Stimulated activated naive CD8-positive, alpha-beta T cell treated with anti-CD3 and anti-CD28 coated beads, Interleukin-15, amount 100 ng/mL, for 72 hours (primary cell): Measurements from ENCODE around the gene ORMDL1.
"Not testable (repeated sequence)": the region's sequence is repeated elsewhere in the genome, so short reads cannot be mapped to it uniquely, and the experiment has no call there.

ENCODE experiments used
- ATAC-seq: fragments of 150-1000 bp; cut with Tn5 transposase; 2 replicates; pipeline ENCODE4 v1.10.0; 2021; ENCODE audit warnings: mild to moderate bottlenecking, moderate library complexity
- DNase-seq, 2 donors: peaks; one replicate each; pipeline ENCODE4 v3.0.0; 2021 to 2022
- H3K27ac Mint-ChIP-seq, 2 donors: one replicate each; pipeline ENCODE4 v1.8.0; 2022; ENCODE audit warnings: mild to moderate bottlenecking in 2 of 2, mixed read lengths in 2 of 2, moderate library complexity in 2 of 2
- H3K27me3 Mint-ChIP-seq: one replicate; pipeline ENCODE4 v1.8.0; 2022; ENCODE audit warnings: mixed read lengths
- H3K4me1 Mint-ChIP-seq: one replicate; pipeline ENCODE4 v1.8.0; 2022; ENCODE audit warnings: mild to moderate bottlenecking, mixed read lengths
- H3K4me3 Mint-ChIP-seq, 2 donors: one replicate each; pipeline ENCODE4 v1.8.0; 2022; ENCODE audit warnings: mild to moderate bottlenecking in 2 of 2, mixed read lengths in 2 of 2, moderate library complexity in 1 of 2
- H3K9me3 Mint-ChIP-seq, 2 donors: one replicate each; pipeline ENCODE4 v1.8.0; 2022; ENCODE audit warnings: mixed read lengths in 2 of 2

The ORMDL1 gene

DNA sequence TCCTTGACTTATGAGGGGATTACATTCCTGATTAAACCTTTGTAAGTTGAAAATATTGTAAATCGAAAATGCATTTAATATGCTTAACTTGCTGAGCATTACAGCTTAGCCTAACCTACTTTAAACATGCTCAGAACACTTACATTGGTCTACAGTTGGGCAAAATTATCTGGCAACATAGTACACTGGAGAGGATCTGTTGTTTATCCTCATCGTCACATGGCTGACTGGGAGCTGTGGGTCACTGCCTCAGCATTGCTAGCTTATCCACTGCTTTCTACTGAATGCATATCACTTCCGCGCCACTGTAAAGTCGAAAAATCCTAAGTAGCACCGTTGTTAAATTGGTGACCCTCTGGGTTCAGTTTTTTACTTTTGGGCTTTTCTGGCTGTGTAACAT is 13.8 kb upstream of the ORMDL1 start:
- DNase-seq (no peak), ATAC-seq (no peak)
- Mint-ChIP-seq H3K27me3 (no peaks in the 10 kb centered on the region), H3K4me1 (no peaks in the 10 kb centered on the region), H3K4me3 (no peak overlapping the region), H3K9me3 (no peaks in the 10 kb centered on the region), H3K27ac (no peak overlapping the region)

DNA sequence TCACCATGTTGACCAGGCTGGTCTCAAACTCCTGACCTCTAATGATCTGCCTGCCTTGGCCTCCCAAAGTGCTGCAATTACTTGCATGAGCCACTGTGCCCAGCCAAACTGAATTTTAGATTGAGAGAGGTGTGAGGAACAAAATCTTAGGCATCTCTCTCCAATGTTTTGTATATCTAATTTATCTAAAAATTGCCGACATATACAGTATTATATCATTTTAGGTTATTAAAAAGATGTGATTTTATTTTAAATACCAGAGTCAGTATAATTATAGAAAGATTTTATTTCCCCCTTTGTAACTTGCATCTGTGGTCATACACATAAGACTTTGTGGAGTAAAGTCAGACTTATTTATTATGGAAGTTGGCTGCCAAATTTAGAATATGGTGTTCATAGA is 10.2 kb upstream of the ORMDL1 start:
- Mint-ChIP-seq H3K4me1 (peaks cover 14% of the 10 kb centered on the region), H3K27me3 (no peaks in the 10 kb centered on the region), H3K9me3 (no peaks in the 10 kb centered on the region), H3K27ac (no peak overlapping the region), H3K4me3 (no peak overlapping the region)
- no peak for ATAC-seq
- no peak for DNase-seq

- Mint-ChIP-seq H3K27me3 (no peaks in the 10 kb centered on the region), H3K9me3 (no peaks in the 10 kb centered on the region), H3K4me1 (peaks cover 27% of the 10 kb centered on the region), H3K27ac (no peak overlapping the region), H3K4me3 (no peak overlapping the region)
- DNase-seq (no peak), ATAC-seq (no peak)
Observed at GRCh38 chr2:189791338-189792042, 7.4 kb upstream of the ORMDL1 start.

- peak overlapping the region; percentile 91 to 97 for H3K27ac Mint-ChIP-seq
- DNase-seq (no peak), ATAC-seq (peak; percentile 3)
- peaks cover 69% of the 10 kb centered on the region for H3K4me1 Mint-ChIP-seq
- H3K4me3 Mint-ChIP-seq: peak overlapping the region; percentile 85 to 90
- no peaks in the 10 kb centered on the region for H3K27me3 Mint-ChIP-seq
- no peaks in the 10 kb centered on the region for H3K9me3 Mint-ChIP-seq
Observed at GRCh38 chr2:189783451-189783926, 650 bp downstream of the ORMDL1 start.

GRCh38 chr2:189782221-189782671 is 1.9 kb downstream of the ORMDL1 start:
- DNase-seq (peak in 1 of 2 donors; percentile 36), ATAC-seq (no peak)
- Mint-ChIP-seq H3K4me1 (peaks cover 69% of the 10 kb centered on the region), H3K27me3 (no peaks in the 10 kb centered on the region), H3K4me3 (peak overlapping the region; percentile 67 to 85), H3K27ac (peak overlapping the region; percentile 21 to 88), H3K9me3 (no peaks in the 10 kb centered on the region)

DNA sequence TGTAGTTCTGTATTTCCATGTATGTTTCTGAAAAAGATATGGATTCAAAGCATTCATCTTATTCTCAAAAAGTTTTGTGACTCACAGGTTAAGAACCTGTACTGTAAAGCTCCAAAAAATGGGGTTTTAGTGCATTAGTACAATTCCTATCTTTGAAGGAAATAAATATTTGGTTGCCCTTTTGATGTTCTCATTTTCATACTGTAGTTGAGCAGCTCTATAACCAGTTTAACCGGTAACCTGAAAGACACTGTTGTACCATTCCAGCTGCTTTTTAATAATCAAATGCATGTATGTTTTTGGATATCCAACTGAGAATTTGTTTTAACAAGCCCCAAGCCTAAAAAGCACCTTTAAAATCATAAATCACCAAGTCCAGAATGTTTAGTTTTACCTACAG is 11.9 kb downstream of the ORMDL1 start:
- ATAC-seq (no peak), DNase-seq (no peak)
- Mint-ChIP-seq H3K4me1 (no peaks in the 10 kb centered on the region), H3K9me3 (no peaks in the 10 kb centered on the region), H3K4me3 (no peak overlapping the region), H3K27ac (no peak overlapping the region), H3K27me3 (no peaks in the 10 kb centered on the region)

- no peaks in the 10 kb centered on the region for H3K27me3 Mint-ChIP-seq
- ATAC-seq (no peak), DNase-seq (no peak)
- H3K27ac Mint-ChIP-seq: no peak overlapping the region
- H3K9me3 Mint-ChIP-seq: no peaks in the 10 kb centered on the region
- H3K4me1 Mint-ChIP-seq: no peaks in the 10 kb centered on the region
- H3K4me3 Mint-ChIP-seq: no peak overlapping the region
Observed at GRCh38 chr2:189770590-189771322, 13.4 kb downstream of the ORMDL1 start.

DNA sequence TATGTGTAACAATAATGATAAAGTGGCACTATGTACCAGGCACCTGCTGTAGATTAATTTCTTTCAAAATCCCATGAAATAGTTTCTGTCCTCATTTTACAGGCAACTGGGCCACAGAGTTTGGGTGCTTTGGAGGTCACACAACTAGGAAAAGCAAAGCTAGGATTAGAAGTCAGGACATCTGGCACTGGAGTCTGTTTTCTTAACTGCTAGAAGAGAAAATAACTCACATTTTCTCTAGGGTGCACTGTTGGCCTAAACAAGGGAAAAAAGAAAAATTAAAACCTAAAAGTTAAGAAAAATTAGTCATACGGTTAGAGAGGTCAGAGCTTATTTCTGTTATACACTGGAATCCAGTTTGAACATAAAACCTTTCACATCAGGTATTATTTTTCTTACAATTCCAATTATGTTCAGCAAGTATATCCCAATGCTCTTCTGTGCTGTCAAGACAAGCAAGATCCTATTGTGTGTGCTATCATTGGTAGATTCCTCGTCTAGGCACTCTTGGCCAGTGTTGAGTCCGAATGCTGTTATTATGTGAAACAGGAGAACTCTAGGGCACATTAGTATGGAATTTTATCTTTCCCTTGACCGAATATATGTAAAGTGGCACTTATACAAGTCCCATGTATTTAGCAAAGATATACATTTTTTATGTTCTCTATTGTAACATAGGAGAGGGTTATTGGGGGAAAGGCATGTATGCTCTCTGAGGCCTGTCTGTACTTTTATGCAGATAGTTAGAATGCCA is 20.1 kb downstream of the ORMDL1 start:
- Mint-ChIP-seq H3K27ac (no peak overlapping the region), H3K4me3 (peak overlapping the region in 1 of 2 donors; percentile 86), H3K9me3 (no peaks in the 10 kb centered on the region), H3K27me3 (no peaks in the 10 kb centered on the region), H3K4me1 (no peaks in the 10 kb centered on the region)
- DNase-seq (no peak), ATAC-seq (no peak)

GRCh38 chr2:189762551-189763298 is 21.4 kb downstream of the ORMDL1 start, which contains the start of gene OSGEPL1:
Gene OSGEPL1, minus strand, starts transcription at chr2:189762792. Its CDS starts 1,152 bp downstream, at chr2:189761640.
- DNase-seq: peak; percentile 90 to 94
- H3K4me1 Mint-ChIP-seq: peaks cover 5% of the 10 kb centered on the region
- peak within 1 kb of the TSS; percentile 78 to 86 for H3K4me3 Mint-ChIP-seq
- peak within 1 kb of the TSS; percentile 96 to 98 for H3K27ac Mint-ChIP-seq
- H3K9me3 Mint-ChIP-seq: no peaks in the 10 kb centered on the region
- peak; percentile 98 for ATAC-seq
- no peaks in the 10 kb centered on the region for H3K27me3 Mint-ChIP-seq

DNA sequence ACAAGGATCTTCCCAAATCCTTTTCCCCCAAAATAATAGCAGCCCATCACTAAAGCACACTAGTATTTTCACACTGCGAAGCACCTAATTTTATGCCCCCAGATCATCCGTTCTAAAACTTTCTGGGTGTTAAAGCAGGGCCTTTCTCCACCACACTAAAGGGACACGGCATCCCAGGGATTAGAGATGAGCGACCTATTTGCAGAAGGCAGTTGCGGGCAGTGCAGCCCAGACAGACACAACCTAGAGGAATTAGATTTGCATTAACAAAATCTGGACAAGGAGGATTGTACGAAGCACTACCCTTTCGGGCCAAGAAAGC is 21.9 kb downstream of the ORMDL1 start:
- Mint-ChIP-seq H3K27ac (peak overlapping the region; percentile 96 to 98), H3K27me3 (no peaks in the 10 kb centered on the region), H3K4me1 (peaks cover 5% of the 10 kb centered on the region), H3K4me3 (peak overlapping the region; percentile 78 to 86), H3K9me3 (no peaks in the 10 kb centered on the region)
- ATAC-seq: no peak
- no peak for DNase-seq

DNA sequence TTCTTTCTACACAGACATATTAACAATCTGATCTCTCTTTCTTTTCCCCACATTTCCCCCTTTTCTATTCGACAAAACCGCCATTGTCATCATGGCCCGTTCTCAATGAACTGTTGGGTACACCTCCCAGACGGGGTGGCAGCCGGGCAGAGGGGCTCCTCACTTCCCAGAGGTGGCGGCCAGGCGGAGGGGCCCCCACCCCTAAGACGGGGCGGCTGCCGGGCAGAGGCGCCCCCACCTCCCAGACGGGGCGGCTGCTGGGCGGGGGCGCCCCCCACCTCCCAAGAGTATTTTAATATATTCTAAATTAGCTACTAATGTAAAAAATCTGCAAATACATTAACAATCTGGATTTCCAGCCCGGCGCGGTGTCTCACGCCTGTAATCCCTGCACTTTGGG is 24.0 kb downstream of the ORMDL1 start:
- ATAC-seq, H3K4me1 Mint-ChIP-seq, H3K27me3 Mint-ChIP-seq, DNase-seq, H3K4me3 Mint-ChIP-seq, H3K9me3 Mint-ChIP-seq, H3K27ac Mint-ChIP-seq: not testable (repeated sequence)

DNA sequence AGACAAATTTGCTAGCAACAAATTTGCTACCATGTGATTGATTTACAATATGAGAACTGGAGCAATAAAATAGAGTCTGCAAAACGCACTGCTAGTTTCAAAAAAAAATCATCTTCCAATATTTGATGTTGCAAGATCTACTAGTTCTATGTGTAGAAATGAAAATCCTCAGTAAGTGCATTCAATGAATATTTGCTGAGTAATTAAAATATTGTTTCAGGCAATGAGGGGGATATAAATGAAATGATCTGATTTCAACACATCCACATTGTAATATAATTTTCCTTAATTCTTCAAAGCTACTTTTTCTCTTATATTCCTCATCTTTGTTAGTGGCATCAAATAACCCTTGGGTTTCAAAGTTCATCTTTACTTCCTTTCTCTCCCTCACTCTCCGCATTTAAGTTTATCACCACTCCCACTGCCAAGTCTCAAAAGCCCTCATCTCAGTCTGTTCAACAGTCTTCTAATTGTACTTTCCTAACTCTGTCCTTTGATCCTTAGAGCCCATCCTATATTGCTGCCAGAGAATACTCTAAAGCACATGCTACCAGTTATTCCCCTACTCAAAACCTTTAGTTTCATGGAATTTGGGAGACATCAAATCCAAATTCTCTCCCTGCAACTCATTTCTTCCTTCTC is 27.7 kb downstream of the ORMDL1 start:
- no peak for DNase-seq
- no peak overlapping the region for H3K27ac Mint-ChIP-seq
- no peak overlapping the region for H3K4me3 Mint-ChIP-seq
- no peaks in the 10 kb centered on the region for H3K27me3 Mint-ChIP-seq
- peaks cover 5% of the 10 kb centered on the region for H3K4me1 Mint-ChIP-seq
- no peak for ATAC-seq
- H3K9me3 Mint-ChIP-seq: no peaks in the 10 kb centered on the region

GRCh38 chr2:189751080-189751658 is 33.0 kb downstream of the ORMDL1 start:
- peak; percentile 12 to 21 for DNase-seq
- H3K4me3 Mint-ChIP-seq: no peak overlapping the region
- H3K4me1 Mint-ChIP-seq: no peaks in the 10 kb centered on the region
- no peaks in the 10 kb centered on the region for H3K27me3 Mint-ChIP-seq
- no peak overlapping the region for H3K27ac Mint-ChIP-seq
- no peaks in the 10 kb centered on the region for H3K9me3 Mint-ChIP-seq
- peak; percentile 72 for ATAC-seq

- H3K27ac Mint-ChIP-seq: no peak overlapping the region
- no peak overlapping the region for H3K4me3 Mint-ChIP-seq
- no peak for ATAC-seq
- H3K4me1 Mint-ChIP-seq: no peaks in the 10 kb centered on the region
- no peaks in the 10 kb centered on the region for H3K27me3 Mint-ChIP-seq
- DNase-seq: no peak
- no peaks in the 10 kb centered on the region for H3K9me3 Mint-ChIP-seq
Observed at GRCh38 chr2:189729430-189729829, 54.7 kb downstream of the ORMDL1 start.
